NCI-H345 treated with DMSO at 0.1 percent for 48 hours (cell line): ENCODE results near the gene OTOG.
"Not testable (repeated sequence)": the region's sequence is repeated elsewhere in the genome, so short reads cannot be mapped to it uniquely, and the experiment has no call there.

Experiments
- DNase-seq: peaks from one replicate; lab custom pipeline; 2025; ENCODE audit not compliant: unreplicated experiment; lab: John Stamatoyannopoulos, UW

The OTOG gene

DNA sequence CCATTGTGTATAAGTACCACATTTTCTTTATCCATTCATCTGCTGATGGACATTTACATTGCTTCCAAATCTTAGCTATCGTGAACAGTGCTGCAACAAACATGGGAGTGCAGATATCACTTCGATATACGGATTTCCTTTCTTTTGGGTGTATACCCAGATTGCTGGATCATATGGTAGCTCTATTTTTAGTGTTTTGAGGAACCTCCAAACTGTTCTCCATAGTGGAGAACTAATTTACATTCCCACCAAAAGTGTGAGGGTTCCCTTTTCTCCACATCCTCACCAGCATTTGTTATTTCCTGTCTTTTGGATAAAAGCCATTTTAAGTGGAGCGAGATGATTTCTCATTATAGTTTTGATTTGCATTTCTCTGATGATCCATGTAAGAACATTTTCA, 75.7 kb downstream of the OTOG start:
- not testable (repeated sequence) for DNase-seq

DNA sequence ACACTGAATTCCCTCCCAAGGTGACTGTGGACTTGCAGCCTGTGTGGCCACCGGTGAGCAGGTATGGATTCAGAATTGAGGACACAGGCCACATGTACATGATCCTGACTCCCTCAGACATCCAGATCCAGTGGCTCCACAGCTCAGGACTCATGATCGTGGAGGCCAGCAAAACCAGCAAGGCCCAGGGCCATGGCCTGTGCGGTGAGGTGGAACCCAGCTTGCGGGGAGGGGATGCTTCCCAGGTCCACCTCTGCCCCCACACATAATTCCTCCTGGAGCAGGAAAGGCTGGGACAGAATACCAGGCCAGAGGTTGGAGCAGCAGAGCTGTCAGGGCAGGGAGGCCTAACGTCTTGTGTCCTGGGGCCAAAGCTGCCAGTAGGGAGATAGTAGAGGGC, 82.1 kb downstream of the OTOG start:
- no peak for DNase-seq

DNA sequence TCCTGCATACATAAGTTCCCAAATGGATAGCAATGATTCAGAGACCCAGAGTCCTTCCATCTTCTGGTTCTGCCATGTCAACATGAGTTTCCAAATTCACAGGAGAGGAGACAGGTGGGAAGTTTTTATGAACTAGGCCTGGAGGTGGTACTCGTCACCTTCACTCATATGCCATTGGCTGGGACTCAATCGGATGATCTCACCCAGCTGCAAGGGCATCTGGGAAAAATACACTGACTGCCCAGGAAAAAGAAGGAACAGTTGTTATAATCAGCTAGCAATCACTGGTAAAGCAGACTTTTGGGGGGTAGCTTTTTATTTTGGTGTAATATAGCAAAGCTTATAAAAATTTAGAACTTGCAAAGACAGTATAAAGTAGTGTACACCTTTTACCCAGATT, 83.9 kb downstream of the OTOG start:
- no peak for DNase-seq

DNA sequence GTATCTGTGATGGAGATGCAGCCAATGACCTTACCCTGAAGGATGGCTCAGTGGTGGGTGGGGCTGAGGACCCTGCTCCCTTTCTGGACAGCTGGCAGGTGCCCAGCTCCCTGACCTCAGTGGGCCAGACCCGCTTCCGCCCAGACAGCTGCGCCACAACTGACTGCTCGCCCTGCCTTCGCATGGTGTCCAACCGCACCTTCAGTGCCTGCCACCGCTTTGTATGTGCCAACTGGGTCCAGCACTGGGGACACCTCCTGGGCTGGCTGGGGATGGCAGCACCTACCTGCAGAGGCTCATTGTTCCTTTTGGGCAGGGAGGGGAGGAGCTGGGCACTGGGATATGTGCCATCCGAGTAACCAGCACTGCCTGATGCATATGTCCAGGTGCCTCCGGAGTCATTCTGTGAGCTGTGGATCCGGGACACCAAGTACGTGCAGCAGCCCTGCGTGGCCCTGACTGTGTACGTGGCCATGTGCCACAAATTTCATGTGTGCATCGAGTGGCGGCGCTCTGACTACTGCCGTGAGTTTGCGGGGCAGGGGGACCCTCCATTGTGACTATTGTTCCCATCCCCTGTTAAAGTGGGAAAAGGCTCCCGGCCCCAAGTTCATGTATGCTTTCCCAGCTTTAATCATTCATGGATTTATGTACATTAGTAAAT, 84.8 kb downstream of the OTOG start:
- no peak for DNase-seq

DNA sequence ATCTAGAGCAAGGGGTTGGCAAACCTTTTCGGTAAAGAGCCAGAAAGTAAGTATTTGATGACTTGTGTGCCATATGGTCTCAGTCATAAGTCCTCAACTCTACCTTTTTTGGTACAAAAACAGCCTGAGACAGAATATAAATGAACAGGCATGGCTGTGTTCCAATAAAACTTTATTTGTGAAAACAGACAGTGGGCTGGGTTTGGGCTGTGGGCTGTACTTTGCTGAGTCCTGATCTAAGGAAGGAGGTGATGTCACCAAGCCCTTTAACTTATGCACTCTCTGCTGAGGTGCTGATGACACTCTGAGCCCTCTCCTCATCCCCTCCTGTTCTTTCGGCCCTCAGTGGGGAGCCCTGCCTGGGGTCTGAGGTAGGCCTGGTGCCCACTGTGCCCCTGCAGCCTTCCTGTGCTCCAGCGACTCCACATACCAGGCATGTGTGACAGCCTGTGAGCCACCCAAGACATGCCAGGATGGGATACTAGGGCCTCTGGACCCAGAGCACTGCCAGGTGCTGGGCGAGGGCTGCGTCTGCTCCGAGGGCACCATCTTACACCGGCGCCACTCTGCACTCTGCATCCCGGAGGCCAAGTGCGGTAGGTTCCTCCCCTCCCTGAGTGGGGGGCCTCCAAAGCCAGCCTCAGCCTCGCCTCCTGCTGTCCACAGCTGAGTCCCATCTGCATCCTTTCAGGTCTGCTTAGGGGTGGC, 86.4 kb downstream of the OTOG start:
- no peak for DNase-seq

DNA sequence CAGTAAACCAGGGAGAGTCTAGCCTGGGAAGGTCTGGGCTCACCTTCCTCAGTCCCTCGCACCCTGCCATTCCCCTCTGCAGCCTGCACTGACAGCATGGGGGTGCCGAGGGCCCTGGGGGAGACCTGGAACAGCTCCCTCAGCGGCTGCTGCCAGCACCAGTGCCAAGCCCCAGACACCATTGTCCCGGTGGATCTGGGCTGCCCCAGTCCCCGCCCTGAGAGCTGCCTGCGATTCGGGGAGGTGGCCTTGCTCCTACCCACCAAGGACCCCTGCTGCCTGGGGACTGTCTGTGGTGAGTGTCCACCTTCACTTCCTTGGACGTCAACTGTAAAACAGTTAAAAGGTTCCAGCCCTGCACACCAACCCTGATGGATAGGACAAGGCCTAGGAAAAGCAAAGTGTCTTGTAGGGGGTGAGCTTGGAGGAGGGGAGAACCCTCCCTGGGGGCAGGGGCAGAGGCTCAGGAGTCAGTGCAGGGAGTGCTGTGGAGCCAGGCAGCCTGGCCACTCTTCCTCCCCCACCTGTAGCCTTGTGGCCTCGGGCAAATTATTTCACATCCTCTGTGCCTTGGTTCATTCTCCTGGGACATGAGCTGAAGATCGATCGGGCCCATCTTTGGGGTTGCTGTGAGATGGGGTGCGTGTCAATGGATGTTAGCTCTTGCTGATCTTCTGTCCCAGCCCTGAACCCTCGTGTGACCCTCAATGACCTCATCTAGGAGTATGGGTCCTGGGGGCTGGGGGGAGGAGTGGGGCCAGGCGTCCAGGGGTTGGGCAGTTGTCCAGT, 87.1 kb downstream of the OTOG start:
- no peak for DNase-seq

DNA sequence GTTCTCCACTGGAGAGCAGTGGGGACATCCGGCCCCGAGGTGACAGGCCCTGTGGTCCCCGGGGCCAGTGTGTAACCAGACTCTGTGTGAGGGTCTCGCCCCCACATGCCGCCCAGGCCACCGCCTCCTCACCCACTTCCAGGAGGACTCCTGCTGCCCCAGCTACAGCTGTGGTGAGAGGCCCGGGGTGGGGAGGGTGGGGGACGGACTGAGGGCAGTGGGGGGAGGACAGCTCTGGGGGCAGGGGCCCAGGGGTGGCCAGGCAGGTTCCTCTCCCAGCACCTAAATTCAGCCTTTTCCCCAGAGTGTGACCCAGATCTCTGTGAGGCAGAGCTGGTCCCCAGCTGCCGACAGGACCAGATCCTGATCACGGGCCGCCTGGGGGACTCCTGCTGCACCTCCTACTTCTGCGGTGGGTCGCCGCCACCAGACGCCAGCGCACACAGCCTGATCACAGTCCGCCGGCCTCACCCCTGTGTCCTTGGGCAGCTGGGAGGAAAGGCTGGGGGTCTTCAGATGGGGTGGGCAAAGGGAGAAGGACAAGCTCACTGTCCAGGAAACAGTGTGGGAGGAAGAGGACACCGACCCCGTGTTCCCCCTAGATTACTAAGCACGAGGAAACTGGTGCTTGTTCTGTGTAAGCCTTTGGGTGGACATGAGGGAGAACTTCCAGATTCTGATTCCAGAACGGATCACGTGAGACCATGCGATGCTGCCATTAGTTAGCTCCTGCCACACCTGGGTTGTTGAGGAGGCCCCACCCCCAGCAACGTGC, 87.9 kb downstream of the OTOG start:
- no peak for DNase-seq

DNA sequence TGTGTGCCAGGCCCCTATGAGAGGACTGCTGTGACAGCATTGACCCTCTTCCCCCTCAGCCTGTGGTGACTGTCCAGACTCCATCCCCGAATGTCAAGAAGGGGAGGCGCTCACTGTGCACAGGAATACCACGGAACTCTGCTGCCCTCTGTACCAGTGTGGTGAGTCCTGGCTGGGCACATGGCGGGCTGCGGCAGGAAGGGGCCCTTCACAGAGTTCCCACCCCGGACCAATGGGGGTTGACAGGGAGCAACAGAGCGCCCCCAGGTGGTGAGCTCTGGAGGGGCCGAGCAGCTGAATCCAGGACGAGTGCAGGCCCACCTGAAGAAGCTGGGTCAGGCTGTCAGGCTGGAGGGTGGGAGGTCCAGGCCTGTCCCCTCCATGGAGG, 88.5 kb downstream of the OTOG start:
- DNase-seq, result no peak

DNA sequence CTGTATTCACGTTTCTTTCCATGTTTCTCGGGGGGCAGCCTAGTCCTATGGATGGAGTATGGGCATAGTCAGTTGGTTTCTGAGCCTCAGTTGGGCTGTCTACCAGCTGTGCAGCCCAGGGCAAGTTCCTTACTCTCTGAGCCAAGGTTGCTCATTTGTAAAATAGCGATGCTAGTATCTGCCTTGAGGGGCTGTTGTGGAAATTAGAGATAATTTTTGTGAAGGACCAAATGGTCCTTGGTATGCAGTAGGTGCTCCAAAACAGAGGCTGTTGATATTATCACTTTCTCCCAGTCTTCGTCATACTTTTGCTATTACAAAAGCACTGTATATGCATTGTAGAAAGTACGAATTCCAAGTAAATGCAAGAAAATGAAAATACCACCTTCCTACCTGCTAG, 89.7 kb downstream of the OTOG start:
- DNase-seq, result no peak

DNA sequence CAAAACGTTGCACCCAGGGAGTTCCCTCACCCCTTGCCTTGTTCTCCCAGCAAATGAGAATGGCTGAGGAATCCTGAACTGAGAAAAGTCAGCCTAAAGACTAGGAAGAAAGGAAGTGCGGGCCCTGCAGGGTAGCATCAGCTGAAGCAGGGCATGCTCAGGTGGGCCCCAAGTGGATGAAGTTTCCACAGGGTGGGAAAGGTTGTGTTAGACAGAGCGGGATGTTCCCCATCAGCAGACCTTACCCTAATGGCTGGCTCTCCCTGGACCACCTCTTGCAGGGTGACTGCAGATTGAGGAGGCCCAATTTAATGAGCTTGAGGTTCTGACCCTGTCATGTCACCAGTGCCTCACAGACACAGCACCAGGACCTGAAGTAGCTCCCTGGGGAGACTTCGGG, 90.8 kb downstream of the OTOG start:
- no peak for DNase-seq

DNA sequence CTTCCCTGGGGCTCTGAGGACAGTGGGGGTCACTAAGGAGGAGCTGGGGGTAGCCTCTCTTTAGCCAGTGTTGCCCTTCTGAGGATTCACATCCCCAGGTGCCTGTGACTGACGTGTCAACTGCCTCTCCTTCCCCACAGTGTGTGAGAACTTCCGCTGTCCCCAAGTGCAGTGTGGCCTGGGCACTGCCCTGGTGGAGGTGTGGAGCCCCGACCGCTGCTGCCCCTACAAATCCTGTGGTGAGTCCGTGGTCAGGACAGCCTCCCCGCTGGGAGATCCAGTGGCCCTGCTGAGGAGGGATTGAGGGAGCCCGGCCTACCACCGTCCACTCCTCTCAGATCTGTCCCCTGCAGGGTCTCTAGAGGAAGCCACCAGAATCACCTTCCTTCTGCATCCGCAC, 91.3 kb downstream of the OTOG start:
- DNase-seq, result no peak

DNA sequence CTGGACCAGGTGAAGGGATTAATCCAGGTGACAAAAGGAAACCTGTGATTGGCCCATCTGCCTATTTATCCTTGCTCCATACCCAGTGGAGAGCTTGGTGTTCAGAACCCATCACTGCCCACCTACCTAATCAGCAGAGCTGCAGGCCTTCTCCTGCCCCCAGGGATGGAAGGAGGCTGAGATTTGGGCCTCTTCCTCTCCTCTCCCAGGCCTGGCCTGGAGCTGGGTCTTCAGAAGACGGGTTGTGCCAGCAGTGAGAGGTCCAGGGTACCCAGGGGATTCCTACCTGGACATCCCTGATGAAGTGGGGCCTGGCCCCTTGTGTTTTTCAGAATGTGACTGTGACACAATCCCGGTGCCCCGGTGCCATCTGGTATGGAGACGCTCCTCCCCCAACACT, 92.0 kb downstream of the OTOG start:
- no peak for DNase-seq

DNA sequence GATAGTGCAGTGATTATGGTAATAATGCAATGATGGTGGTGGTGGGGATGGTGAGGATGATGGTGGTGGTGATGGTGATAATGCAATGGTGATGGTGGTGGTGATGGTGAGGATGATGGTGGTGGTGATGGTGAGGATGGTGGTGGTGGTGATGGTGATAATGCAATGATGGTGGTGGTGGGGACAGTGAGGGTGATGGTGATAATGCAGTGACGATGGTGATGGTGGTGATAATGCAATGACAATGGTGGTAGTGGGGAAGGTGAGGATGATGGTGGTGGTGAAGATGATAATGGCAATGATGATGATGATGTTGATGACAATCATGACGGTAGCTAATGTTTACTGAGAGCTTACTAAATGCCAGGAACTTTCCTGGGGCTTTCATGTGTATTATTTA, 92.7 kb downstream of the OTOG start:
- no peak for DNase-seq

DNA sequence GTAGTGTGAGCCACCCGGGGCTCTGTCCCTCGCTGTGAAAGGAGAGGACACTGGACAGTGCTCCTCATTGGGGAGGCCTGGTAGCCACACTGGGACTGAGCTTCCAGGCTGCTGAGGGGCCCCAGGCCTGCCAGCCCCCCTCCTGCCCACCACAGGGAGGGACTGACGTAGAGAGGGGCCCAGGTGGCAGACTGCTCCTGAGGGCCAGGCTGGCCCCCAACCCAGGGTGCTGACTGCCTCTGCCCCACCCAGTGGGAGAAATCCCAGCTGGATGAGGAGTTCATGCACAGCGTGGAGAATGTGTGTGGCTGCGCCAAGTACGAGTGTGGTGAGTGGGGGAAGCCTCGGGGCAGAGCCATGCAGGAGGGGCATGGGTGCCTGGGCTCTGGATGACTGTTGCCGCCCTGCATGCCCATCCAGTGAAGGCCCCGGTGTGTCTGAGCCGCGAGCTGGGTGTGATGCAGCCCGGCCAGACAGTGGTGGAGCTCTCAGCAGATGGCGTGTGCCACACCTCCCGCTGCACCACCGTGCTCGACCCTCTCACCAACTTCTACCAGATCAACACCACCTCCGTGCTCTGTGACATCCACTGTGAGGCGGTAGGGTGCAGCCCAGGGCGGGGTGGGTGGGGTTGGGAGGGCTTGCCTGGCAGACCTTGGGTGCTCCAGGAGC, 93.6 kb downstream of the OTOG start:
- no peak for DNase-seq

DNA sequence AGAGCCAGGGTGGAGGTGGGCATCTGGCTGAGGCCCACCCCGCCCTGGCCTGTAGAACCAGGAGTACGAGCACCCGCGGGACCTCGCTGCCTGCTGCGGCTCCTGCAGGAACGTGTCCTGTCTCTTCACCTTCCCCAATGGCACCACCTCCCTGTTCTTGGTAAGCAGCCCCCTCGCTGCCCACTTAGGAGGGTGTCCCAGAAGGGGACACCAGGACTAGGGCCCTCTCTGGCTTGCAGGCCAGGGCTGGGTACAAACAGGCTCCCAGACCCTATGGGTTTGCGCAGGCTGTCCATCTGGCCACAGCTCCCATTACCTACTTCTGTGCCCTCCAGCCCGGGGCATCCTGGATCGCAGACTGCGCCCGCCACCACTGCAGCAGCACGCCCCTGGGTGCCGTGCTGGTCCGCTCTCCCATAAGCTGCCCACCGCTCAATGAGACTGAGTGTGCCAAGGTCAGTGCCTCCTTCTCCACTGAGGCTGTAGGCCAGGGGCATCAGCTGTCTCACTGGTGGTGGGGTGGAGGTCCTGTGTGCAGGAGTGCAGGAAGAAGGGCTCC, 94.8 kb downstream of the OTOG start:
- no peak for DNase-seq

DNA sequence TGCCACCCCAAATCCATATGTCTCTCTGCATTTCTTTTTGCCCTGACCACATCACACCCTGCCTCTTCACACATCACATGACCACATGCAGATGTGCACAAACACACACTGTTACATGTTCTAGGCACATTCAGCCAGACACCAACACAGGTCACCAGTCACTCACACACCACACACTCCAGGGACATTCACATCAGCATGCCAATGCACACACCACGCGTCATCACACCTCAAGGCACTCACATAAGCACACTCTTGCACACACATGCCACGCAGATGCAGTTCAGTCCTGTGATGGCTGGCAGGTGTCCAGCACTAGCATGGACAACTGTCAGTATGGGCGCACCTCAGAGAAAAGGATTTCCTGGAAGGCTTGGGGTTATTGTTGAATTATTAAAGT, 95.3 kb downstream of the OTOG start:
- no peak for DNase-seq

DNA sequence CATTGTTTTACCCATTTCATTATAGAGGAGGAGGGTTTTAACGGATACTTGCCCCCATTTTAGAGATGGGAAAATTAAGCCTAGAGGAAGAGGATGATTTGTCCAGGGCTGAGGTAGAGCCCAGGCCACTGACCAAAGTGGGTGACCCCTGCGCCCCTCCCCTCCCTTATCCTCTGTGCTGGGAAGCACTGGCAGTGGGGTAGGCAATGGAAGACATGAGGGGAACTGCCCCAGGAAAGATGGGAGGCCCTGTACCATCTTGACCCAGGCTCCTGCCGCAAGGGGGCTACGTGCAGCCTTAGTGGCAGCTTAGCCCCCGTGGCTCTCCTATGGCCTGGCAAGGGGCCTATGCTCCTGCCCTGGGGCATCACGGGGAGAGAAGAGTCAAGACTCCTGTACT, 95.9 kb downstream of the OTOG start:
- DNase-seq, result no peak

DNA sequence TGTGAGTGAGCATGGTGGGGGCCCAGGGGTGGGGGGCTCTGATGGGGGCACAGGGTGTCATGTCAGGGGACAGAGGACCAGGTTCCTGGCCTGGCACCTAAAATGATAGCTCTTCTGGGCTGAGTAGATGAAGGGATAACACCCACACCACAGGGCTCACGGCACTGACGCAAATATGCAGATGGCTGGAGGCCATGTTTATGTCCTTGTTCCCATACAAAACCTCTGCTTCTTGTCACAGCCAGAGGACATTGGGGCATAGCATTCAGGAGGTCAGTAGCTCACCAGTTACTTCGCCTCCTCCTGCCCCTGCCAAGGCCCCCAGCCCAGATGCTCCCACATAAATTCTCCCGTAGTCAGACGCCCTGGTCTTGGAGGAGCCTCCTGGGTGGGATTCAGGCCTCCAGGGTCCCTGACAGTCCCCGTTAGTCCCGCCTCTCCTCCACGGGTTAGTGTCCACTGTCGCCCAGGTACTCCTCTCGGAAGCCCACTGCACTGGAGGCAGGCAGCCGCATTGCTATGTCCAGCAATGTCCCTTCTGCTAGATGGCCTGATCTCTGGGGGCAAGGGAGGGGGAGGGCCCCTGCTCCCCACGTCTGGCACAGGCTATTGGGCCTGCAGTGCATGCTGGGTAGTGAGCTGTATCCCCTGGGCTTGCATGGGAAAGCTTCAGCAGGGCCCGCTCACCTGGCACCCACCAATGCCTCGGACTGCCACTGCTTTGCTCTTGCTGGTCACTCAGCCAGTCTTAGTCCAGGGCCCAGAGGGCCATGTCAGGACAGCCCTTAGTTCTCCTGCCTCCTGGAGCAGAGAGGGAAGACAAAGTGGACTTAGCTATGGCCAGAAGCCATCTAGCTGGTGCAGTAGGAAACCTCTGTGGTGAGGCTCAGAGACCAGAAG, 96.7 kb downstream of the OTOG start:
- no peak for DNase-seq

DNA sequence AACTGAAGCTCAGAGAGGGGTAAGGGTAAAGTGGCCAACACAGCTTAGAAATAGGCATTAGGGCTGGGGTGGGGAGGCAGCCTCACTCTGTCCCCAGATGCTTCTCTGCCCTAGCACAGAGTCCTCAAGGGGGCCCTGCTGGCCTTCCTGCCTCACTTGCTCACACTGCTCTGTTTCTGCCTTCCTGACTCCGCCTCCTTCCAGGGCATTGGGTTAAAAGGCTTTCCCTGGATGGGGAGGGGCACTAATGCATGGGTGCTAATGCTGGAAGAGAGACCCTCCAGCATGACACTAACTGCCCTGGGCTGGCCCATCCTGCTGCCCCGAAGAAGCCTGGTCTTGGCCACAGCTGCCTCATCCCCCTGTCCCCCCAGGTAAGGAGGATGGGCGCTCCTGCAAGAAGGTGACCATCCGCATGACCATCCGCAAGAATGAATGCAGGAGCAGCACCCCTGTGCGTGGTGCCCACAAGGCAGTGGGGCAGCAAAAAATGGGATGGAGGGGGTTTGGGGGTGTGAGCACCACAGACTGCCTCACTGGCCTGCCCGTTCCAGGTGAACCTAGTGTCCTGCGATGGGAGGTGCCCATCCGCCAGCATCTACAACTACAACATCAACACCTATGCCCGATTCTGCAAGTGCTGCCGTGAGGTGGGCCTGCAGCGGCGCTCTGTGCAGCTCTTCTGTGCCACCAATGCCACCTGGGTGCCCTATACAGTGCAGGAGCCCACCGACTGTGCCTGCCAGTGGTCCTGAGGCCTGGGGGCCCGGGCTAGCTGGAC, 98.3 kb downstream of the OTOG start:
- no peak for DNase-seq
